ENCODE data around the gene CBR4. TPM values are rescaled to one million over a fixed set of nuclear protein-coding genes. Genes with fewer than 3 reads are reported as not detected.

Gene CBR4
- 10 to 100 TPM; 12.7 to 14.7 TPM for total RNA-seq

GRCh38 chr4:169010125-169011023 lies at the start of gene CBR4:
Gene CBR4 (minus strand): TSS chr4:169010255. CDS start chr4:169010089, 166 bp downstream.
- ChIA-PET CTCF (interaction anchor here (0.5 to 4.1 kb wide), 34 partner anchors 9 to 860 kb away, joined by 3 to 35 read pairs (median 4); partner anchors contain the start of genes DDX60L, HPF1 and NEK1), POLR2A (interaction anchor here (0.6 to 2.3 kb wide), 11 partner anchors 10 to 692 kb away, joined by 3 to 15 read pairs (median 3); partner anchors contain the start of genes CLCN3, DDX60, DDX60L and NEK1)
- H3K9me3 Mint-ChIP-seq, result no peaks in the 10 kb centered on the region

GRCh38 chr4:169059306-169060211 lies 49.5 kb upstream of the CBR4 start:
- no peaks in the 10 kb centered on the region for H3K36me3 Mint-ChIP-seq (ENCODE audit: low read depth)
- DNase-seq, result no peak
- H3K4me1 Mint-ChIP-seq, result no peaks in the 10 kb centered on the region
- H3K27me3 Mint-ChIP-seq, result peaks cover 5% of the 10 kb centered on the region
- H3K9me3 Mint-ChIP-seq, result no peaks in the 10 kb centered on the region
- ChIA-PET POLR2A (no interaction called here), CTCF (no interaction called here)
- H3K27ac Mint-ChIP-seq, result no peak overlapping the region
- no peak overlapping the region for H3K4me3 Mint-ChIP-seq

More at GRCh38 chr4:169010125-169011023, at the start of gene CBR4:
- Mint-ChIP-seq H3K36me3 (ENCODE audit: low read depth) (peaks cover 4% of the 10 kb centered on the region), H3K27ac (peak within 1 kb of the TSS; percentile 87), H3K27me3 (no peaks in the 10 kb centered on the region), H3K4me3 (peak within 1 kb of the TSS; percentile 95), H3K4me1 (peaks cover 27% of the 10 kb centered on the region)
- peak; percentile 96 for DNase-seq

- ChIA-PET CTCF (no interaction called here), POLR2A (no interaction called here)
- Mint-ChIP-seq H3K4me1 (no peaks in the 10 kb centered on the region), H3K9me3 (no peaks in the 10 kb centered on the region), H3K36me3 (ENCODE audit: low read depth) (no peaks in the 10 kb centered on the region), H3K27me3 (peaks cover 8% of the 10 kb centered on the region), H3K27ac (no peak overlapping the region), H3K4me3 (no peak overlapping the region)
- no peak for DNase-seq
These were observed 48.3 kb upstream of the CBR4 start for GRCh38 chr4:169058312-169058711.

GRCh38 chr4:169054879-169055278 lies 44.8 kb upstream of the CBR4 start:
- Mint-ChIP-seq H3K4me3 (no peak overlapping the region), H3K27me3 (peaks cover 13% of the 10 kb centered on the region), H3K36me3 (ENCODE audit: low read depth) (no peaks in the 10 kb centered on the region), H3K4me1 (no peaks in the 10 kb centered on the region), H3K9me3 (no peaks in the 10 kb centered on the region), H3K27ac (no peak overlapping the region)
- DNase-seq, result no peak
- CTCF ChIA-PET, result no interaction called here
- POLR2A ChIA-PET, result no interaction called here

- DNase-seq, result no peak
- no peak overlapping the region for H3K4me3 Mint-ChIP-seq
- H3K27ac Mint-ChIP-seq, result no peak overlapping the region
- ChIA-PET CTCF (no interaction called here), POLR2A (no interaction called here)
- peaks cover 11% of the 10 kb centered on the region for H3K27me3 Mint-ChIP-seq
- no peaks in the 10 kb centered on the region for H3K9me3 Mint-ChIP-seq
- H3K36me3 Mint-ChIP-seq (ENCODE audit: low read depth), result no peaks in the 10 kb centered on the region
- H3K4me1 Mint-ChIP-seq, result no peaks in the 10 kb centered on the region
These were observed 42.5 kb upstream of the CBR4 start for GRCh38 chr4:169052594-169052945.

- Mint-ChIP-seq H3K27me3 (peaks cover 11% of the 10 kb centered on the region), H3K36me3 (ENCODE audit: low read depth) (no peaks in the 10 kb centered on the region), H3K4me1 (no peaks in the 10 kb centered on the region), H3K4me3 (no peak overlapping the region), H3K27ac (no peak overlapping the region), H3K9me3 (no peaks in the 10 kb centered on the region)
- ChIA-PET POLR2A (no interaction called here), CTCF (no interaction called here)
- DNase-seq, result no peak
These were observed 41.9 kb upstream of the CBR4 start for GRCh38 chr4:169051761-169052593.

- H3K27me3 Mint-ChIP-seq, result peaks cover 9% of the 10 kb centered on the region
- CTCF ChIA-PET, result no interaction called here
- no peaks in the 10 kb centered on the region for H3K9me3 Mint-ChIP-seq
- no peaks in the 10 kb centered on the region for H3K4me1 Mint-ChIP-seq
- POLR2A ChIA-PET, result no interaction called here
- no peak overlapping the region for H3K27ac Mint-ChIP-seq
- DNase-seq, result no peak
- no peak overlapping the region for H3K4me3 Mint-ChIP-seq
- no peaks in the 10 kb centered on the region for H3K36me3 Mint-ChIP-seq (ENCODE audit: low read depth)
These were observed 41.1 kb upstream of the CBR4 start for GRCh38 chr4:169050881-169051760.

GRCh38 chr4:169050284-169050683 lies 40.2 kb upstream of the CBR4 start:
- Mint-ChIP-seq H3K27me3 (peaks cover 9% of the 10 kb centered on the region), H3K36me3 (ENCODE audit: low read depth) (no peaks in the 10 kb centered on the region), H3K4me1 (no peaks in the 10 kb centered on the region), H3K27ac (no peak overlapping the region), H3K9me3 (no peaks in the 10 kb centered on the region), H3K4me3 (no peak overlapping the region)
- no peak for DNase-seq
- POLR2A ChIA-PET, result no interaction called here
- CTCF ChIA-PET, result no interaction called here

GRCh38 chr4:169048868-169049414 lies 38.9 kb upstream of the CBR4 start:
- Mint-ChIP-seq H3K4me1 (no peaks in the 10 kb centered on the region), H3K9me3 (no peaks in the 10 kb centered on the region), H3K36me3 (ENCODE audit: low read depth) (no peaks in the 10 kb centered on the region), H3K4me3 (no peak overlapping the region), H3K27me3 (peaks cover 7% of the 10 kb centered on the region), H3K27ac (no peak overlapping the region)
- DNase-seq, result no peak
- CTCF ChIA-PET, result interaction anchor here (1.0 kb wide), 1 partner anchor 39 kb away, joined by 5 read pairs; the partner anchor contains the start of gene CBR4
- POLR2A ChIA-PET, result no interaction called here

- Mint-ChIP-seq H3K4me1 (no peaks in the 10 kb centered on the region), H3K9me3 (no peaks in the 10 kb centered on the region), H3K27ac (no peak overlapping the region), H3K27me3 (peaks cover 5% of the 10 kb centered on the region), H3K4me3 (no peak overlapping the region), H3K36me3 (ENCODE audit: low read depth) (no peaks in the 10 kb centered on the region)
- DNase-seq, result no peak
- ChIA-PET CTCF (no interaction called here), POLR2A (no interaction called here)
These were observed 37.9 kb upstream of the CBR4 start for GRCh38 chr4:169047956-169048355.

- POLR2A ChIA-PET, result no interaction called here
- Mint-ChIP-seq H3K4me1 (no peaks in the 10 kb centered on the region), H3K9me3 (no peaks in the 10 kb centered on the region), H3K4me3 (no peak overlapping the region), H3K36me3 (ENCODE audit: low read depth) (no peaks in the 10 kb centered on the region), H3K27ac (no peak overlapping the region), H3K27me3 (peaks cover 5% of the 10 kb centered on the region)
- CTCF ChIA-PET, result no interaction called here
- no peak for DNase-seq
These were observed 36.0 kb upstream of the CBR4 start for GRCh38 chr4:169045862-169046584.
